ENCODE results near the gene PRMT7. TPM values are rescaled to one million over a fixed set of nuclear protein-coding genes. Genes with fewer than 3 reads are reported as not detected.

PRMT7 gene
- total RNA-seq, 3 donors from 2014 or later, result 31.0 to 42.2 (median 41.0) TPM

DNA sequence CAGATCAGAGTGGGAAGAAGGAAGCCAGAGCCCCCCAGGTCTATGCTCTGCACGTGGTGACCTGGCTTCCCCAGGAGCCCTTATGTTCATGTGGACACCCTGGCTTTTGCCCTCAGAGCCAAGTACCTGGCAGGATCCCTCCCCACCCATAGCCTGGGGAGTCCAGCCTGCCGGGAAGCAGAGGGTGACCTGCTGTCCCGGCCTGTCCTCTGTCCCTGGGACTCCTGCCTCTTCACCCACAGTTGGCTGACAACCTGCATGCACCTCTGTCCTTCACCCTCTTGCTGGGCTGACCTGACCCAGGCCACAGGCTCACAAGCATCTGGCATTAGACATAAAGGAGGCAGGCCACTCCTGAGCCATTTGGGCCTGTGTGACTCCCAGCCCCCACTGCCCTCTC, 77.3 kb downstream of the PRMT7 start:
- no peak for ATAC-seq
- DNase-seq, result peak in 1 of 3 donors; percentile 35
- no peaks in the 10 kb centered on the region for H3K9me3 ChIP-seq
- H3K4me3 ChIP-seq, result no peak overlapping the region
- TF ChIP-seq, protein P1, sequence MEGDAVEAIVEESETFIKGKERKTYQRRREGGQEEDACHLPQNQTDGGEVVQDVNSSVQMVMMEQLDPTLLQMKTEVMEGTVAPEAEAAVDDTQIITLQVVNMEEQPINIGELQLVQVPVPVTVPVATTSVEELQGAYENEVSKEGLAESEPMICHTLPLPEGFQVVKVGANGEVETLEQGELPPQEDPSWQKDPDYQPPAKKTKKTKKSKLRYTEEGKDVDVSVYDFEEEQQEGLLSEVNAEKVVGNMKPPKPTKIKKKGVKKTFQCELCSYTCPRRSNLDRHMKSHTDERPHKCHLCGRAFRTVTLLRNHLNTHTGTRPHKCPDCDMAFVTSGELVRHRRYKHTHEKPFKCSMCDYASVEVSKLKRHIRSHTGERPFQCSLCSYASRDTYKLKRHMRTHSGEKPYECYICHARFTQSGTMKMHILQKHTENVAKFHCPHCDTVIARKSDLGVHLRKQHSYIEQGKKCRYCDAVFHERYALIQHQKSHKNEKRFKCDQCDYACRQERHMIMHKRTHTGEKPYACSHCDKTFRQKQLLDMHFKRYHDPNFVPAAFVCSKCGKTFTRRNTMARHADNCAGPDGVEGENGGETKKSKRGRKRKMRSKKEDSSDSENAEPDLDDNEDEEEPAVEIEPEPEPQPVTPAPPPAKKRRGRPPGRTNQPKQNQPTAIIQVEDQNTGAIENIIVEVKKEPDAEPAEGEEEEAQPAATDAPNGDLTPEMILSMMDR (IDR thresholded peaks at IDR 0.05), result no peak
- intact Hi-C loops (cut with DNase I, micrococcal nuclease), result no loop called here
- no peaks in the 10 kb centered on the region for H3K36me3 ChIP-seq (ENCODE audit: low read depth)
- peaks cover 35% of the 10 kb centered on the region for H3K4me1 ChIP-seq (ENCODE audit: low read depth)

- Histone ChIP-seq H3K9me3 (no peaks in the 10 kb centered on the region), H3K4me1 (ENCODE audit: low read depth) (peaks cover 26% of the 10 kb centered on the region), H3K4me3 (no peak overlapping the region), H3K36me3 (ENCODE audit: low read depth) (no peaks in the 10 kb centered on the region)
- TF ChIP-seq, protein P1 (IDR thresholded peaks at IDR 0.05), result no peak
- intact Hi-C loops (cut with DNase I, micrococcal nuclease), result no loop called here
- no peak for ATAC-seq
- peak in 1 of 3 donors; percentile 32 for DNase-seq
Measured at GRCh38 chr16:68389006-68389405, 78.2 kb downstream of the PRMT7 start.

- intact Hi-C loops (cut with DNase I, micrococcal nuclease), result no loop called here
- Histone ChIP-seq H3K9me3 (no peaks in the 10 kb centered on the region), H3K4me1 (ENCODE audit: low read depth) (peaks cover 18% of the 10 kb centered on the region), H3K4me3 (no peak overlapping the region), H3K36me3 (ENCODE audit: low read depth) (no peaks in the 10 kb centered on the region)
- no peak for ATAC-seq
- peak in 1 of 3 donors; percentile 10 for DNase-seq
- TF ChIP-seq, protein P1 (IDR thresholded peaks at IDR 0.05), result no peak
Measured at GRCh38 chr16:68389750-68390371, 79.0 kb downstream of the PRMT7 start.

GRCh38 chr16:68393333-68393732, 82.5 kb downstream of the PRMT7 start:
- Histone ChIP-seq H3K4me3 (no peak overlapping the region), H3K4me1 (ENCODE audit: low read depth) (peaks cover 6% of the 10 kb centered on the region), H3K36me3 (ENCODE audit: low read depth) (no peaks in the 10 kb centered on the region), H3K9me3 (no peaks in the 10 kb centered on the region)
- TF ChIP-seq, protein P1 (IDR thresholded peaks at IDR 0.05), result no peak
- intact Hi-C loops (cut with DNase I, micrococcal nuclease), result no loop called here
- ATAC-seq, result no peak
- no peak for DNase-seq

GRCh38 chr16:68395167-68395786, 84.5 kb downstream of the PRMT7 start:
- TF ChIP-seq, protein P1 (IDR thresholded peaks at IDR 0.05), result no peak
- DNase-seq, result peak in 1 of 3 donors; percentile 12
- no peaks in the 10 kb centered on the region for H3K9me3 ChIP-seq
- H3K4me1 ChIP-seq (ENCODE audit: low read depth), result peaks cover 6% of the 10 kb centered on the region
- ATAC-seq, result no peak
- no peak overlapping the region for H3K4me3 ChIP-seq
- intact Hi-C loops (cut with DNase I, micrococcal nuclease), result no loop called here
- H3K36me3 ChIP-seq (ENCODE audit: low read depth), result no peaks in the 10 kb centered on the region

Data from mucosa of descending colon (tissue), 3 donors.